H9 (cell line): ENCODE data around the gene TBPL1. TPM values are rescaled to one million over a fixed set of nuclear protein-coding genes. Genes with fewer than 3 reads are reported as not detected.

Experiments
- DNase-seq: peaks from one replicate; pipeline ENCODE4 v3.0.0-alpha.2; 2017
- H2AFZ ChIP-seq: one replicate; pipeline ENCODE4 v1.6.1; 2013; ENCODE audit warnings: mild to moderate bottlenecking, low read length, control low read depth, moderate library complexity
- H2AK5ac ChIP-seq: 2 replicates; pipeline ENCODE4 v1.6.1; 2013; ENCODE audit warnings: low read length, control low read depth, mixed read lengths; ENCODE audit not compliant: insufficient read length
- H2BK120ac ChIP-seq: one replicate; pipeline ENCODE4 v1.6.1; 2013; ENCODE audit warnings: low read depth, mild to moderate bottlenecking, low read length, control low read depth, inconsistent platforms; ENCODE audit not compliant: poor library complexity, severe bottlenecking
- H2BK12ac ChIP-seq: 2 replicates; pipeline ENCODE4 v1.6.1; 2013; ENCODE audit warnings: low read length, control low read depth, mixed read lengths, low read depth; ENCODE audit not compliant: insufficient read length
- H2BK15ac ChIP-seq: 2 replicates; pipeline ENCODE4 v1.6.1; 2013; ENCODE audit warnings: low read depth, low read length, control low read depth
- H2BK20ac ChIP-seq: one replicate; pipeline ENCODE4 v1.6.1; 2013; ENCODE audit warnings: low read depth, mild to moderate bottlenecking, low read length, control low read depth, inconsistent platforms; ENCODE audit not compliant: poor library complexity, severe bottlenecking
- H2BK5ac ChIP-seq: 2 replicates; pipeline ENCODE4 v1.6.1; 2013; ENCODE audit warnings: low read length, control low read depth, mixed read lengths; ENCODE audit not compliant: insufficient read length
- H3K14ac ChIP-seq: 2 replicates; pipeline ENCODE4 v1.6.1; 2013; ENCODE audit warnings: low read length, control low read depth; ENCODE audit not compliant: insufficient read depth
- H3K18ac ChIP-seq: 2 replicates; pipeline ENCODE4 v1.6.1; 2013; ENCODE audit warnings: low read depth, mild to moderate bottlenecking, mixed read lengths, low read length, control low read depth; ENCODE audit not compliant: insufficient read length
- H3K23ac ChIP-seq: 2 replicates; pipeline ENCODE4 v1.6.1; 2013; ENCODE audit warnings: low read length, control low read depth, mixed read lengths, low read depth; ENCODE audit not compliant: insufficient read length
- H3K23me2 ChIP-seq: 2 replicates; pipeline ENCODE4 v1.6.1; 2013; ENCODE audit warnings: low read depth, mild to moderate bottlenecking, mixed read lengths, low read length, control low read depth; ENCODE audit not compliant: insufficient read length, poor library complexity, severe bottlenecking
- H3K27ac ChIP-seq: 2 replicates; pipeline ENCODE4 v1.5.1; 2013; ENCODE audit warnings: low read length, control low read depth, mixed read lengths, low read depth; ENCODE audit not compliant: insufficient read length
- H3K27me3 ChIP-seq: 2 replicates; pipeline ENCODE4 v1.6.1; 2013; ENCODE audit warnings: low read length, control low read depth, inconsistent platforms; ENCODE audit not compliant: insufficient read depth
- H3K4ac ChIP-seq: 2 replicates; pipeline ENCODE4 v1.6.1; 2013; ENCODE audit warnings: low read depth, mild to moderate bottlenecking, control low read depth, inconsistent platforms, low read length, moderate library complexity
- H3K4me1 ChIP-seq: 2 replicates; pipeline ENCODE4 v1.6.1; 2013; ENCODE audit warnings: low read length, control low read depth, inconsistent platforms; ENCODE audit not compliant: insufficient read depth
- H3K4me2 ChIP-seq: 2 replicates; pipeline ENCODE4 v1.6.1; 2013; ENCODE audit warnings: low read length, control low read depth, mixed read lengths; ENCODE audit not compliant: insufficient read length, insufficient read depth
- H3K56ac ChIP-seq: 2 replicates; pipeline ENCODE4 v1.6.1; 2013; ENCODE audit warnings: low read depth, mild to moderate bottlenecking, mixed read lengths, low read length, control low read depth; ENCODE audit not compliant: insufficient read length
- H3K79me1 ChIP-seq: 2 replicates; pipeline ENCODE4 v1.6.1; 2013; ENCODE audit warnings: low read depth, mild to moderate bottlenecking, moderate library complexity, low read length, control low read depth, inconsistent platforms; ENCODE audit not compliant: insufficient read depth, poor library complexity, severe bottlenecking
- H3K79me2 ChIP-seq: 2 replicates; pipeline ENCODE4 v1.6.1; 2013; ENCODE audit warnings: low read length, control low read depth, inconsistent platforms; ENCODE audit not compliant: insufficient read depth
- H3K9ac ChIP-seq: 2 replicates; pipeline ENCODE4 v1.6.1; 2013; ENCODE audit warnings: low read length, control low read depth, mixed read lengths; ENCODE audit not compliant: insufficient read length; ENCODE audit errors: extremely low read depth
- H3K9me3 ChIP-seq: one replicate; pipeline ENCODE4 v1.6.1; 2013; ENCODE audit warnings: low read depth, low read length, inconsistent platforms; ENCODE audit not compliant: control insufficient read depth
- H3T11ph ChIP-seq: one replicate; pipeline ENCODE4 v1.6.1; 2013; ENCODE audit warnings: mild to moderate bottlenecking, low read length, control low read depth, inconsistent platforms
- H4K20me1 ChIP-seq: one replicate; pipeline ENCODE4 v1.6.1; 2013; ENCODE audit not compliant: control insufficient read depth, insufficient read length, insufficient read depth
- H4K5ac ChIP-seq: 2 replicates; pipeline ENCODE4 v1.6.1; 2013; ENCODE audit warnings: low read depth, mild to moderate bottlenecking, mixed read lengths, low read length, control low read depth; ENCODE audit not compliant: insufficient read length
- H4K8ac ChIP-seq: replicated peaks from 2 replicates; pipeline ENCODE4 v1.6.1; 2013; ENCODE audit warnings: low read length, control low read depth, mixed read lengths, low read depth; ENCODE audit not compliant: insufficient read length
- H4K91ac ChIP-seq: 2 replicates; pipeline ENCODE4 v1.6.1; 2013; ENCODE audit warnings: low read depth, mild to moderate bottlenecking, moderate library complexity, mixed read lengths, low read length, control low read depth; ENCODE audit not compliant: insufficient read length
- H3K27ac Mint-ChIP-seq, 3 experiments: 2 replicates in 2 of 3; 3 replicates in 1 of 3; pipeline ENCODE4 v1.8.0; 2020 to 2021; ENCODE audit warnings: mixed read lengths in 3 of 3, mild to moderate bottlenecking in 1 of 3, moderate library complexity in 1 of 3
- H3K27me3 Mint-ChIP-seq: 2 replicates; pipeline ENCODE4 v1.8.0; 2021; ENCODE audit warnings: low read depth, mild to moderate bottlenecking, moderate library complexity, mixed read lengths
- H3K36me3 Mint-ChIP-seq, 3 experiments: 2 replicates in 2 of 3; 3 replicates in 1 of 3; pipeline ENCODE4 v1.8.0; 2020 to 2021; ENCODE audit warnings: low read depth in 3 of 3, mixed read lengths in 3 of 3; ENCODE audit not compliant: insufficient read depth in 1 of 3
- H3K4me1 Mint-ChIP-seq, 2 experiments: 2 replicates each; pipeline ENCODE4 v1.8.0; 2020; ENCODE audit warnings: mixed read lengths in 2 of 2
- H3K4me3 Mint-ChIP-seq, 2 experiments: 2 replicates in 1 of 2; 3 replicates in 1 of 2; pipeline ENCODE4 v1.8.0; 2020 to 2021; ENCODE audit warnings: mild to moderate bottlenecking in 2 of 2, mixed read lengths in 2 of 2, moderate library complexity in 1 of 2
- H3K9me3 Mint-ChIP-seq, 2 experiments: 2 replicates in 1 of 2; 3 replicates in 1 of 2; pipeline ENCODE4 v1.8.0; 2020; ENCODE audit warnings: mild to moderate bottlenecking in 2 of 2, mixed read lengths in 2 of 2, moderate library complexity in 1 of 2
- WGBS: extraction: QIAGEN DNeasy Blood & Tissue Kit; methylation state at CpG from one replicate; pipeline ENCODE4 v1.1.7; 2013; ENCODE audit warnings: missing lambda C conversion rate, low lambda C conversion rate, mixed read lengths; ENCODE audit not compliant: insufficient read length; ENCODE audit errors: extremely low coverage; 5-methylcytosine and 5-hydroxymethylcytosine counted together
- total RNA-seq: library from RNA; stranded (reverse); gene quantifications from 2 replicates; pipeline ENCODE4 v1.2.1, GENCODE V29; 2021
- TF ChIP-seq, protein P1 (sequence below): fragments of 200-600 bp; sonication (generic); conservative IDR thresholded peaks from 3 replicates; pipeline ENCODE4 v1.8.0; 2021; ENCODE audit warnings: antibody characterized with exemption, mild to moderate bottlenecking

TBPL1 gene
- total RNA-seq, 1 experiment from 2014 or later, result 49.7 TPM

- no CpG with 5 or more reads among the region's 1 CpG for WGBS
- Histone ChIP-seq H3K14ac (no peak overlapping the region), H3K56ac (no peak overlapping the region), H3K79me2 (peaks cover 12% of the 10 kb centered on the region; the same call in 1 of the 2 replicates), H3K27ac (no peak overlapping the region), H2BK5ac (no peak overlapping the region), H3K4me1 (peaks cover 6% of the 10 kb centered on the region; the same call in 1 of the 2 replicates), H3T11ph (no peak overlapping the region), H2BK12ac (no peak overlapping the region), H4K5ac (no peak overlapping the region), H4K8ac (no peak overlapping the region), H2BK20ac (no peak overlapping the region), H2AK5ac (no peak overlapping the region), H3K4ac (no peak overlapping the region), H3K79me1 (no peaks in the 10 kb centered on the region), H4K91ac (no peak overlapping the region), H3K23ac (no peak overlapping the region), H2AFZ (no peak overlapping the region), H2BK15ac (no peak overlapping the region), H3K18ac (no peak overlapping the region), H3K4me2 (no peak overlapping the region), H3K27me3 (no peaks in the 10 kb centered on the region), H4K20me1 (no peaks in the 10 kb centered on the region), H3K9ac (no peak overlapping the region), H3K9me3 (no peaks in the 10 kb centered on the region), H2BK120ac (no peak overlapping the region), H3K23me2 (no peaks in the 10 kb centered on the region)
- no peak for DNase-seq
- TF ChIP-seq, protein P1, sequence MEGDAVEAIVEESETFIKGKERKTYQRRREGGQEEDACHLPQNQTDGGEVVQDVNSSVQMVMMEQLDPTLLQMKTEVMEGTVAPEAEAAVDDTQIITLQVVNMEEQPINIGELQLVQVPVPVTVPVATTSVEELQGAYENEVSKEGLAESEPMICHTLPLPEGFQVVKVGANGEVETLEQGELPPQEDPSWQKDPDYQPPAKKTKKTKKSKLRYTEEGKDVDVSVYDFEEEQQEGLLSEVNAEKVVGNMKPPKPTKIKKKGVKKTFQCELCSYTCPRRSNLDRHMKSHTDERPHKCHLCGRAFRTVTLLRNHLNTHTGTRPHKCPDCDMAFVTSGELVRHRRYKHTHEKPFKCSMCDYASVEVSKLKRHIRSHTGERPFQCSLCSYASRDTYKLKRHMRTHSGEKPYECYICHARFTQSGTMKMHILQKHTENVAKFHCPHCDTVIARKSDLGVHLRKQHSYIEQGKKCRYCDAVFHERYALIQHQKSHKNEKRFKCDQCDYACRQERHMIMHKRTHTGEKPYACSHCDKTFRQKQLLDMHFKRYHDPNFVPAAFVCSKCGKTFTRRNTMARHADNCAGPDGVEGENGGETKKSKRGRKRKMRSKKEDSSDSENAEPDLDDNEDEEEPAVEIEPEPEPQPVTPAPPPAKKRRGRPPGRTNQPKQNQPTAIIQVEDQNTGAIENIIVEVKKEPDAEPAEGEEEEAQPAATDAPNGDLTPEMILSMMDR, result no peak
- Mint-ChIP-seq H3K27me3 (no peaks in the 10 kb centered on the region), H3K9me3 (no peaks in the 10 kb centered on the region), H3K27ac (no peak overlapping the region), H3K4me3 (no peak overlapping the region), H3K36me3 (no peaks in the 10 kb centered on the region; a peak in 1 of 7 replicates), H3K4me1 (peaks cover 15 to 25% of the 10 kb centered on the region in 2 experiments)
These were observed 11.0 kb downstream of the TBPL1 start for GRCh38 chr6:133964052-133964451.
